WI38 (cell line): ENCODE results near the gene HIPK2.

ENCODE experiments used
- H3K4me3 ChIP-seq: 2 replicates; pipeline ENCODE4 v1.5.1; 2011; ENCODE audit warnings: low read depth, mild to moderate bottlenecking, control low read depth, low read length
- TF ChIP-seq, protein P1 (sequence below): IDR thresholded peaks from 2 replicates; pipeline ENCODE4 v1.5.1; 2012; ENCODE audit warnings: low read depth, mild to moderate bottlenecking, control low read depth, low read length

HIPK2 gene

DNA sequence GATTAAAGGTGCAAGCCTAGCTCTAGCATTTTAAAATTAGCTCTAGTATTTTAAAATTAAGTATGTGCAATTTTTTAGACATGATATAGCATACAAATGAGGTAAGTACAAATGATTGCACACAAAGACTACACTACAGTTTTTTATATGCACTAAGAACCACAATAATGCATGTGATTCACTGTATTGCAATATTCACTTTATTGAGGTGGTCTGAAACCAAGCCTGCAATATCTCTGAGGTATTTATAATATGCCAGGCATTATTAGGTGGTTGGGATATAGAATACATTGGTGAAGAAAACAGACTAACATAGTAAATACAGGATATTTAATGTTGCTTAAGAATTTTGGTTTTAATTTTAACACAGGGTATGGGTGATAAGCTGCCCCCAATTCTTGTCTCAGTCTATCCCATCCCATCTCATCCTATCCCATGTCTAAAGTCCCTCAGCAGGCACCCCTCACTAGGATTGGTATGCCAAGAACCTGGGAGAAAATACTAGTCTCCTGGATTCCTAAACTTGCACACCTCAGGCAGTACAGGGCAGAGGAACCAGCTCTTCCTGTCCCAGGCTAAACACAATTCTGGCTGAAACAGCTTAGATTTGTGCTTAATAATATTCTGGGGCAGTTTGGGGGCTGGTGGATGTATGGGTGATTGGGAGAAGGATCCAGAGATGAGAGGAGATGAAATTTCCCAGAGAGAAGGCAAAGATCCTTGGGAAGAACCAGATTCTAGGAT lies 90.4 kb downstream of the HIPK2 start:
- no peak overlapping the region for H3K4me3 ChIP-seq
- TF ChIP-seq, protein P1, sequence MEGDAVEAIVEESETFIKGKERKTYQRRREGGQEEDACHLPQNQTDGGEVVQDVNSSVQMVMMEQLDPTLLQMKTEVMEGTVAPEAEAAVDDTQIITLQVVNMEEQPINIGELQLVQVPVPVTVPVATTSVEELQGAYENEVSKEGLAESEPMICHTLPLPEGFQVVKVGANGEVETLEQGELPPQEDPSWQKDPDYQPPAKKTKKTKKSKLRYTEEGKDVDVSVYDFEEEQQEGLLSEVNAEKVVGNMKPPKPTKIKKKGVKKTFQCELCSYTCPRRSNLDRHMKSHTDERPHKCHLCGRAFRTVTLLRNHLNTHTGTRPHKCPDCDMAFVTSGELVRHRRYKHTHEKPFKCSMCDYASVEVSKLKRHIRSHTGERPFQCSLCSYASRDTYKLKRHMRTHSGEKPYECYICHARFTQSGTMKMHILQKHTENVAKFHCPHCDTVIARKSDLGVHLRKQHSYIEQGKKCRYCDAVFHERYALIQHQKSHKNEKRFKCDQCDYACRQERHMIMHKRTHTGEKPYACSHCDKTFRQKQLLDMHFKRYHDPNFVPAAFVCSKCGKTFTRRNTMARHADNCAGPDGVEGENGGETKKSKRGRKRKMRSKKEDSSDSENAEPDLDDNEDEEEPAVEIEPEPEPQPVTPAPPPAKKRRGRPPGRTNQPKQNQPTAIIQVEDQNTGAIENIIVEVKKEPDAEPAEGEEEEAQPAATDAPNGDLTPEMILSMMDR = no peak

DNA sequence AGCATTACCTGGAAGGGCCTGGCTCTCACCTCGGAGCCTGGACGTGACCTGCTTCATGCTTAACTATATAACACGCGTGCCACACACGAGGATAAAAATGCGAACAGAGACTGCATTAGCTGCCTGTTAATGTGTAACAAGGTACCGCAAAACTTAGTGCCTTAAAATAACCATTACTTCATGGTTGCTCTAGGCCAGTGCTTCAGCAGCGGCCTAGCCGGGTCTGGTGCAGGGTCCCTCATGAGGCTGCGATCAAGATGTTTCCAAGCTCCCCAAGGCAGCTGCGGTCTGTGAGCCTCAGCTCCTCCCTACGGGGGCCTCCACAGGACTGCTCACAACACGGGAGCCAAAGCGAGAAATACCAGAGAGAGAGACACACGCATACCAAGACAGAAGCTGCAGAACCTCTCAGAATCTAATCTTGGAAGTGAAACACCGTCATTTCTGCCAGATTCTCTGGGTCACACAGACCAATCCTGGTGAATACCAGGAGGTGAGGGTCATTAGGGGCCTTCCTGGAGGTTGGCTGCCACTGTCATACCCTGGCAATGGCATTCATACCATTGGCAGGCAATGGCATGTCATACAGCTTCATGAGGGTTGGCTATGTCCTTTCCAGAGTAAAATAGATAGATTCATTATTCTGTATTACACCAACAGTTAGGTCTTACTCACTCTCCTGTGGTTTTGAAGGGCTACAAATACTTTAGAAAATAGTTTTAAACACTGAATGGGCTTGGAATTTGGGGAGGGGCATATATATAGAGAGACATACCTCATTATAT lies 94.5 kb downstream of the HIPK2 start:
- TF ChIP-seq, protein P1 = no peak
- no peak overlapping the region for H3K4me3 ChIP-seq

DNA sequence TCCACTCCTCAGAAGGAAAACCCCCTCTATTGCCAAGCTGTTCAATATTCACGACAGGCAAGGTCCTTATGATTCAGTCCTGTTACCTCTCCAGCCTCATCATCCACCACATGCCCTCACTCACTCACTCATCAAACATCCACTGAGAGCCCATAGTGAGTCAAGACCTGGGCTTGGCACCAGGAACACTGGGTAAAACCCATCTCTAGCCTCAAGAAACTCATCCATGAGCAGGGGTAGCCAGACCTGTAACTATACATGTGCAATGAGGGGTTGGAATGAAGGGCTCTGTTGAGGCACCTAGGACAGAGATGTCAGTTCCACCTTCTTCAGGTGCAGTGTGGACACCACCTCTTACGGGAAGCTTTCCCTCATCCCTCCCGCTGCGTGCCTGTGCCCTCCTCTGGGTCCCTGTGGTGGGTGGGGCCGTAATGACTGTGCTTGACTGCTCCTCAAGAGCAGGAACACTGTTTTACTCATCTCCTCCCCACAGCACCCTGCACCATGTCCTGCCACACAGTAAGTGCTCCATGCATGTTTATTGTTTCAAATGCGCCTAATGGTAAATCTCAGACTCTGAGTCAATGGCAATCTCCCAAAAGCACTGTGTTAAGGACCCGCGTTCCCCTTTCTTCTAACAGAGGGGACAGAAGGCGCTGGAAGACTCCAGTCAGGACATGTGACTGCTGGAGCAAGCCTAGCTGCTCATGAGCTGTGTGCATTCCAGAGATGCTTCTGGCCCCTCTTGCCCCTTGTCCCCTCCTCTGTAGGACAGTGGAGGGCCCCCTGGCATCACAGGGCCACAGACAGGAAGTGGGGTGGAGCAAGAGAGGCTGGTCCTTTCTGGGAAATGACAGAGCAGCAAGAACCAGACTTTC lies 95.4 kb downstream of the HIPK2 start:
- TF ChIP-seq, protein P1 = no peak
- H3K4me3 ChIP-seq = no peak overlapping the region

DNA sequence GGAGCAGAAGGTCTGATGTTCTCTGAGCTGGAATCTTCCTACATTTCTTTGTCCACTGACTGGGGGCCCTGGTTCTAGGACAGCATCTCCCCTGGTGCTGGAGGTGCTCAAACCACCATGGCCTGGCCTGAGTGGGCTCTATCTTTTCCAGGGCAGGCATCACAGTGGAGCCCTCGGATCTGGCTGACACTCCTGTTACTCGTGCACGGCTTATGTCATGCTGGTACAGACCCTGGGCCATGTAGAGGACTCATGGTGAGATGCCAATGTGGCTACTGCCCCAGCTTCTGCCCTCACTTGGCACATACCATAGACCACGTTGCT lies 96.0 kb downstream of the HIPK2 start:
- TF ChIP-seq, protein P1 = no peak

DNA sequence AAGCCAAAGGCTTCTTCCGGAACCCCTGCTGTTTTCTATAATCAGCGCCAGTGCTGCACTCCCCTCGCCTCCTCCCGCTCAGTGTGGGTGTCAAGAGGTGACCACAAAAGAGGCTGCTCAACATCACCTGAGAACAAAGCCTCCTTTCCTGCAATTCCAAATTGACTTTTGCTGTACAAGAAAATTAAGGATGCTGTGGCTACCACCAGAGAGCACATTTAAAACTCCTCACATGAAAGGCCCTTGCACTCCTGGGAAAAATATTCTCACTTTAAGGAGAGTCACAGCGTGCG lies 96.4 kb downstream of the HIPK2 start:
- H3K4me3 ChIP-seq = no peak overlapping the region
- TF ChIP-seq, protein P1 = no peak

More for the DNA sequence above, 96.0 kb downstream of the HIPK2 start:
- no peak overlapping the region for H3K4me3 ChIP-seq

DNA sequence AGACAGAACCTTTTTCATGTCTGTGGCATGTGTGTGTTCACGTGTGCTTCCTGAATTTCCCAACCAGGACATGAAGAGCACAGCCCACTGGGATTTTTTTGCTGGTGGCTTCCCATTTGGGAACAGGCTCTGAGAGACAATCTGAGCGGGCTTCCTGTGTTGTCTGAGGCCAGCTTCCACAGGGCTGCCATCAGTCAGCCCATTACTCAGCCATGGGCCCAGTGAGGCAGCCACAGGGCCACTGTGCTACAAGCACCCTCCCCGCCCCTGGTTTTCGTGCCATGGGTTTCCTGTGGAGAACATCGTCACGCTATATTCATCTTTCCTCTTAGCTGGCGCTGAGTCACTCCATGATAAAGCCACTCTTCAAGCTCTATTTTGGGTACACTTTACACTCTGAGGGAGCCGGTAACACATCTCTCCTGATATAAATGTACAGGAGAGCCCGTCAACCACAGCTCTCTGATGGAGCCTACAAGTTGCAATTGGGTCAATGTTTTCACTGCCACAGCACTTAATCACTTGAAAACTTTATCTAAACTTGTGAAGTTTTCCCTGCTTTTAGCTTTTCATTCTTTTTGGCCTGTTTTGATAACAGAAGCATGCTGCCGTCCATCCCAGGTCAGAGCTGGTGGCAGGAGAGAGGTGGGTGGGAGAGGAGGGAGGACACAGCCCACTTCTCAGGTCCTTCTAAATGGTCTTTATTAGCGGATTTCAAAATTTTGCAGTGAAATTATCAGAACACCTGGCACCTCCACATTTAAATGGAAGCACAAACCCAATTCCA lies 96.9 kb downstream of the HIPK2 start:
- TF ChIP-seq, protein P1 = no peak
- peak overlapping the region; percentile 8 for H3K4me3 ChIP-seq
